GM12872 (cell line): ENCODE data around the gene TMEM117.

Experiments used
- TF ChIP-seq, protein P1 (sequence below): IDR thresholded peaks from 3 replicates; pipeline ENCODE4 v1.5.1; 2011; ENCODE audit warnings: low read depth, mild to moderate bottlenecking, low read length, moderate library complexity; ENCODE audit not compliant: insufficient read depth

TMEM117 gene

GRCh38 chr12:43942379-43942778, 106.5 kb downstream of the TMEM117 start:
- TF ChIP-seq, protein P1, sequence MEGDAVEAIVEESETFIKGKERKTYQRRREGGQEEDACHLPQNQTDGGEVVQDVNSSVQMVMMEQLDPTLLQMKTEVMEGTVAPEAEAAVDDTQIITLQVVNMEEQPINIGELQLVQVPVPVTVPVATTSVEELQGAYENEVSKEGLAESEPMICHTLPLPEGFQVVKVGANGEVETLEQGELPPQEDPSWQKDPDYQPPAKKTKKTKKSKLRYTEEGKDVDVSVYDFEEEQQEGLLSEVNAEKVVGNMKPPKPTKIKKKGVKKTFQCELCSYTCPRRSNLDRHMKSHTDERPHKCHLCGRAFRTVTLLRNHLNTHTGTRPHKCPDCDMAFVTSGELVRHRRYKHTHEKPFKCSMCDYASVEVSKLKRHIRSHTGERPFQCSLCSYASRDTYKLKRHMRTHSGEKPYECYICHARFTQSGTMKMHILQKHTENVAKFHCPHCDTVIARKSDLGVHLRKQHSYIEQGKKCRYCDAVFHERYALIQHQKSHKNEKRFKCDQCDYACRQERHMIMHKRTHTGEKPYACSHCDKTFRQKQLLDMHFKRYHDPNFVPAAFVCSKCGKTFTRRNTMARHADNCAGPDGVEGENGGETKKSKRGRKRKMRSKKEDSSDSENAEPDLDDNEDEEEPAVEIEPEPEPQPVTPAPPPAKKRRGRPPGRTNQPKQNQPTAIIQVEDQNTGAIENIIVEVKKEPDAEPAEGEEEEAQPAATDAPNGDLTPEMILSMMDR: no peak

DNA sequence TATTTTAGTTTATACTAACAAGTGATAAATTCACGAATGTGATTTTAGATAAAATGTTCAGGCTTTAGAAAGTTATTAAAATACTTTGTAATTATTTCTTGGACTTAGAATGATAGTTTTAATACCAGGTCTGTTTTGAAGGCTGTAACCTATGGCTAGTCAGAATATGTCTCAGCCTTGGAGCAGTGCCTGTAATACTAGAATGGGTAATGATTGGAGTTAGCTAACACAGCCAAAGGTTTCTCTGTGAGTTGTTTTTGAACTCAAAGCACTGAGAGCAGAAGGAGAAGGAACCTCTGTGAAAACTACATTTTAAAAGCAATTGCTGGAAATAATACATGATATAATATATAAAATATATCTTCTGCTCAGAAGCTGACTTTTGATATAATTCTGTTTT, 110.1 kb downstream of the TMEM117 start:
- TF ChIP-seq, protein P1: no peak

DNA sequence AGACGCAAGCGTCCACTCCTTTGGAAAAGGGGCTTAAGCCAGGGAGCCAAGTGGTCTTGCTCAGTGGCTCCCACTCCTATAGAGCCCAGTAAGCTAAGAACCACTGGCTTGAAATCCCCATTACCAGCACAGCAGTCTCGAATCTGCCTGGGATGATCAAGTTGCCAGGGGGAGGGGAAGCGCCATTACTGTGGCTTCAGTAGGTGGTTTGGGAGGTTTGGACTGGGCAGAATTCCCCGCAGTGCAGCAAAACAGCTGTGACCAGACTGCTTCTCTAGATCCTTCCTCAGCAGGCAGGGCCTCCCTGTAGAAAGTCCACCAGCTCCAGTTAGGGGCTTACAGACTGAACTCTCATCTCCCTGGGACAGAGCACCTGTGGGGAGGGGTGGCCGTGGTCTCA, 115.4 kb downstream of the TMEM117 start:
- TF ChIP-seq, protein P1: no peak

DNA sequence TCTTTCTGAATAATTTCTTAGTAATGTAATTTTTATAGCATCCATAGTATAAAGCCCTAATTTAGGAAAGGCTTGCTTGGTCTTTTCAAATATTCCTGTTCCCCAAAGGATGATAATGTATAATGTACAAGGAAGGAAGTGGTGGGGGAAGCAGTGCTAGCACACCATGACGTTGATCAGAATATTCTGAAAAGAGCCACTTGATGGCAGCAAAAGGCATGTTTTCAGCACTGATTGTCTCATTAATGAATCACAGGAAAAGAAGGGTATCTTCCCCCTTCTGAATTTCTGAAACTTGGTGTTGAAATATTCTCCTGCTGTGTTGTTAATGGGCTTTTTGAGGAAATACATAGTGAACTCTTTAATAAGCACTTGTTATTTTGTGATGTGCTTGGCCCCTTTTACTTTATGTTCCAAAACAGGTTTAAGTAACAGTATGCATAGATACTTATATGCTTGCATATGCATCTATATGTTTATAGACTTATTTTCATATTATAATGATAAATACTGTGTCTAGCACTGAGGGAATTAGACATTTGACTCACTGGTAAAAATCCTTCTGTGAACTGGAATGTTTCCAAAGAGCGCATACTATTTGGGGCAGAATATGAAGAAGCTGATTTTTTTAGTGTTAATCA, 122.0 kb downstream of the TMEM117 start:
- TF ChIP-seq, protein P1: peak; percentile 54

DNA sequence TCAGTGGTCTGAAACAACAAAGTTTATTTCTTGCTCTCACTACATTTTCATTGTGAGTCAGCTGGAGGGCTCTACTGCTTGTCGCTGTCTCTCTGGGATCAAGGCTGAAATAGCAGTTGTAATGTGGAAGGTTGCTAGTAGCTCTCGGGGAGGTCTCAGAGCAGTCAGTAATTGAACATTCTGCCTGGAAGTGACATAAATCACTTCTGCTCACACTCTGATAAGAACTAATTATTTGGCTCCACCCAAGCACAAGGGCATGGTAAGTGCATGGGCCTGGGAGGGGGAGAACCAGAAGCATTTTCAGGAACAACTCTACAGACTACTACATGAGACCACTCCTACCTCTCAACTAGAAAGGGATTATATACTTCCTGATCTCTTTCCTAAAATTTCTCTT, 128.2 kb downstream of the TMEM117 start:
- TF ChIP-seq, protein P1: no peak

DNA sequence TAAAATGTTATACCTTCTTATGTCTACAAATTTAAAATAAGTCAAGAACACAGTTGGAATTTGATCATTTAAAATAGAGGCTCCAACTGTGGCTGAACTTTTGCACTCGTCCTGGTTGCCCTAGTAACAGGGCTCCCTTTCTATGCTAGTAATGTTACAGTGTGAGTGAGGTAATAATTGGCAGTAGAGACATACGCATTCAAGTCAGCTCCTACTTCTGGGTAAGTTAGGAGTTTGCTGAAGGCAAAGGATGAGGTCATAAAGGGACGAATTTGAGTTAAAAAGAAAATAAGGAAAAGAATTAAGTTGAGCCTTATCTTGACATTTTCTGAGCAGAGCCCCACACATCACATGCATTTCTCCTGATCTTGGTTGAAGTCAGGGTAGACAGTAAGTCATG, 129.1 kb downstream of the TMEM117 start:
- TF ChIP-seq, protein P1: no peak

- TF ChIP-seq, protein P1: no peak
Measured at GRCh38 chr12:43965899-43966298, 130.0 kb downstream of the TMEM117 start.
